ENCODE results near the gene TACO1. TPM values are rescaled to one million over a fixed set of nuclear protein-coding genes. Genes with fewer than 3 reads are reported as not detected.

TACO1 gene
- polyA plus RNA-seq, 1 donor (not counting 4 experiments of a cell fraction or from before 2014, with no cell fraction given), result 23.5 TPM

DNA sequence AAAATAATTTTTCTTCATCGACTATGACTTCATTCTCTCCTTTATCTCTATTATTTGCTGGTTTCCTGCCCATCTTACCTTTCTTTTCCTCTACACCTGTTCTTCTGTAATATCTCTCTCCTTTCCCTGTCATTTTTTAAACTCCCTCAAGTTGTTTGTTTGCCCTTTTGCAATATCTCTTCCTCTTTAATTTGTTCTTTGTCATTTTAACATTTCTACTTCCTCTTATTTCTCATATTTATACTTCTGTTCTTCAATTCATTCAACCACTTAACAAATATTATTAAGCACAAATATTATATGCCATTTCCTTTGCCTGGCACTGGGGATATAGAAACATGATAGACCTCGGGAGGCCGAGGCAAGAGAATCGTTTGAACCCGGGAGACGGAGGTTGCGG lies 44.2 kb downstream of the TACO1 start:
- no peak for TF ChIP-seq EZH2 (IDR thresholded peaks at IDR 0.05; ENCODE audit: low read length)
- TF ChIP-seq, protein P1, sequence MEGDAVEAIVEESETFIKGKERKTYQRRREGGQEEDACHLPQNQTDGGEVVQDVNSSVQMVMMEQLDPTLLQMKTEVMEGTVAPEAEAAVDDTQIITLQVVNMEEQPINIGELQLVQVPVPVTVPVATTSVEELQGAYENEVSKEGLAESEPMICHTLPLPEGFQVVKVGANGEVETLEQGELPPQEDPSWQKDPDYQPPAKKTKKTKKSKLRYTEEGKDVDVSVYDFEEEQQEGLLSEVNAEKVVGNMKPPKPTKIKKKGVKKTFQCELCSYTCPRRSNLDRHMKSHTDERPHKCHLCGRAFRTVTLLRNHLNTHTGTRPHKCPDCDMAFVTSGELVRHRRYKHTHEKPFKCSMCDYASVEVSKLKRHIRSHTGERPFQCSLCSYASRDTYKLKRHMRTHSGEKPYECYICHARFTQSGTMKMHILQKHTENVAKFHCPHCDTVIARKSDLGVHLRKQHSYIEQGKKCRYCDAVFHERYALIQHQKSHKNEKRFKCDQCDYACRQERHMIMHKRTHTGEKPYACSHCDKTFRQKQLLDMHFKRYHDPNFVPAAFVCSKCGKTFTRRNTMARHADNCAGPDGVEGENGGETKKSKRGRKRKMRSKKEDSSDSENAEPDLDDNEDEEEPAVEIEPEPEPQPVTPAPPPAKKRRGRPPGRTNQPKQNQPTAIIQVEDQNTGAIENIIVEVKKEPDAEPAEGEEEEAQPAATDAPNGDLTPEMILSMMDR (optimal IDR thresholded peaks at IDR 0.05 in 1 of 3, IDR thresholded peaks at IDR 0.05 in 1 of 3, conservative IDR thresholded peaks at IDR 0.05 in 1 of 3; ENCODE audit: extremely low read depth in 1 of 3, insufficient read depth in 2 of 3, low read length in 3 of 3), result no peak
- Histone ChIP-seq H3K9me1 (ENCODE audit: control insufficient read depth, extremely low read depth, insufficient read depth, low read length) (peaks cover 2% of the 10 kb centered on the region), H2AFZ (ENCODE audit: control insufficient read depth, low read length) (no peak overlapping the region), H3K4me2 (ENCODE audit: control insufficient read depth, extremely low read depth, insufficient read depth, low read depth, low read length) (no peak overlapping the region), H3K27ac (ENCODE audit: control insufficient read depth, insufficient read depth, low read length) (no peak overlapping the region), H4K20me1 (ENCODE audit: control insufficient read depth, extremely low read depth, insufficient read depth, low read length) (no peaks in the 10 kb centered on the region), H3K36me3 (ENCODE audit: control insufficient read depth in 2 of 2, extremely low read depth in 1 of 2, insufficient read depth in 2 of 2, low read length in 2 of 2) (no peaks in the 10 kb centered on the region), H3K79me2 (ENCODE audit: control insufficient read depth, insufficient read depth, low read length) (no peaks in the 10 kb centered on the region), H3K9ac (ENCODE audit: control insufficient read depth, extremely low read depth, insufficient read depth, low read length) (no peak overlapping the region), H3K4me1 (ENCODE audit: control insufficient read depth, extremely low read depth, insufficient read depth, low read length) (peaks cover 23% of the 10 kb centered on the region), H3K4me3 (ENCODE audit: control insufficient read depth in 2 of 3, extremely low read depth in 1 of 3, insufficient read depth in 2 of 3, low read depth in 1 of 3, low read length in 3 of 3) (no peak overlapping the region), H3K9me3 (ENCODE audit: control insufficient read depth, low read depth, low read length) (no peaks in the 10 kb centered on the region), H3K27me3 (ENCODE audit: control insufficient read depth, extremely low read depth, insufficient read depth, low read length) (no peaks in the 10 kb centered on the region)
- dilution Hi-C loops (cut with MboI; ENCODE audit: extremely low pct_ligation_motif_present, low sequenced_read_pairs), result no loop called here
- no peak for FAIRE-seq
- DNase-seq (ENCODE audit: low read depth, low spot score), result no peak

DNA sequence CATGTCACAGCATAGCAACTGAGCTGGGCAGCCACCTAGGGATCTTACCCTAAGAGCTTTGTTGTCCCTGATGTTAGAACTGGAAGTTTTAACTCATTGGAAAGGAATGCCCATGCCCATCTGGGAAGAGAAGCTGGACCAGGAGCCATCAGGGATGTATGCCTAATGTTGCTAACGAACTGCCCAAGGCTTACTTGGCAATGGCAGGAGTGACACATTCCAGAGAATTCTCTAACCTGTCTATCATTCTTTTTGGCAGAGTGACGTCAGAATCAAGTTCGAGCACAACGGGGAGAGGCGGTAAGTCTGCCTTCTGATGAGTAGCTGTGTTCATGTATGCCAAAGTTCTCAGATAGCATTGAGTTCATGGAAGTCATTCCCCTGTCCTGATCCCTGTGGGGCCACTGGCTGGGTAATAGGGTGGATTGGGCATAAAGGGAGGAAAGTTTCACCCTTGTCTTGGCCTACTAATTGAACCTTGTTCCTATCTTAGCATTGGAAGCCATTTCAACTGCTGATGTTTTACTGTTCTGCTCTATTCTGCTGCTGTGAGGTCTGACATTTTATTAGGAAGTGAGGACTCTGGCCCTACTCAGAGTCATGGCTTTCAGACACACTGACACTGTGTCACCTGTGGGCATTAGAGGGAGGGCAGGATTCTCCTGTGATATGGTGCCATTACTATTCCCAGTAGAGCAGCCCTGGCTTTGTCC lies 45.2 kb downstream of the TACO1 start:
- TF ChIP-seq, protein P1 (optimal IDR thresholded peaks at IDR 0.05 in 1 of 3, IDR thresholded peaks at IDR 0.05 in 1 of 3, conservative IDR thresholded peaks at IDR 0.05 in 1 of 3; ENCODE audit: extremely low read depth in 1 of 3, insufficient read depth in 2 of 3, low read length in 3 of 3), result no peak
- no peak for TF ChIP-seq EZH2 (IDR thresholded peaks at IDR 0.05; ENCODE audit: low read length)
- DNase-seq (ENCODE audit: low read depth, low spot score), result peak; percentile 52
- Histone ChIP-seq H3K79me2 (ENCODE audit: control insufficient read depth, insufficient read depth, low read length) (no peaks in the 10 kb centered on the region), H3K4me1 (ENCODE audit: control insufficient read depth, extremely low read depth, insufficient read depth, low read length) (peaks cover 23% of the 10 kb centered on the region), H3K27me3 (ENCODE audit: control insufficient read depth, extremely low read depth, insufficient read depth, low read length) (no peaks in the 10 kb centered on the region), H4K20me1 (ENCODE audit: control insufficient read depth, extremely low read depth, insufficient read depth, low read length) (no peaks in the 10 kb centered on the region), H3K9me3 (ENCODE audit: control insufficient read depth, low read depth, low read length) (no peaks in the 10 kb centered on the region), H3K9me1 (ENCODE audit: control insufficient read depth, extremely low read depth, insufficient read depth, low read length) (peaks cover 2% of the 10 kb centered on the region), H3K4me2 (ENCODE audit: control insufficient read depth, extremely low read depth, insufficient read depth, low read depth, low read length) (peak overlapping the region; percentile 29), H3K4me3 (ENCODE audit: control insufficient read depth in 2 of 3, extremely low read depth in 1 of 3, insufficient read depth in 2 of 3, low read depth in 1 of 3, low read length in 3 of 3) (no peak overlapping the region), H2AFZ (ENCODE audit: control insufficient read depth, low read length) (no peak overlapping the region), H3K9ac (ENCODE audit: control insufficient read depth, extremely low read depth, insufficient read depth, low read length) (no peak overlapping the region), H3K27ac (ENCODE audit: control insufficient read depth, insufficient read depth, low read length) (no peak overlapping the region), H3K36me3 (ENCODE audit: control insufficient read depth in 2 of 2, extremely low read depth in 1 of 2, insufficient read depth in 2 of 2, low read length in 2 of 2) (no peaks in the 10 kb centered on the region)
- peak; percentile 96 for FAIRE-seq
- dilution Hi-C loops (cut with MboI; ENCODE audit: extremely low pct_ligation_motif_present, low sequenced_read_pairs), result no loop called here

Measured in keratinocyte (primary cell).